ENCODE data around the gene CYB561D2.

GRCh38 chr3:50326182-50326541 lies 24.5 kb upstream of the CYB561D2 start:
- no peak for TF ChIP-seq HIC2 (CRISPR knock-in tag; IDR thresholded peaks at IDR 0.05; ENCODE audit: low read depth)
- TF ChIP-seq, protein P1, sequence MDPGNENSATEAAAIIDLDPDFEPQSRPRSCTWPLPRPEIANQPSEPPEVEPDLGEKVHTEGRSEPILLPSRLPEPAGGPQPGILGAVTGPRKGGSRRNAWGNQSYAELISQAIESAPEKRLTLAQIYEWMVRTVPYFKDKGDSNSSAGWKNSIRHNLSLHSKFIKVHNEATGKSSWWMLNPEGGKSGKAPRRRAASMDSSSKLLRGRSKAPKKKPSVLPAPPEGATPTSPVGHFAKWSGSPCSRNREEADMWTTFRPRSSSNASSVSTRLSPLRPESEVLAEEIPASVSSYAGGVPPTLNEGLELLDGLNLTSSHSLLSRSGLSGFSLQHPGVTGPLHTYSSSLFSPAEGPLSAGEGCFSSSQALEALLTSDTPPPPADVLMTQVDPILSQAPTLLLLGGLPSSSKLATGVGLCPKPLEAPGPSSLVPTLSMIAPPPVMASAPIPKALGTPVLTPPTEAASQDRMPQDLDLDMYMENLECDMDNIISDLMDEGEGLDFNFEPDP (CRISPR knock-in tag; conservative IDR thresholded peaks at IDR 0.05): no peak
- no peak for TF ChIP-seq RELA (CRISPR knock-in tag; IDR thresholded peaks at IDR 0.05)
- TF ChIP-seq HMGA1 (CRISPR knock-in tag; conservative IDR thresholded peaks at IDR 0.05): no peak
- no peak for TF ChIP-seq RBM22 (optimal IDR thresholded peaks at IDR 0.05; ENCODE audit: low read length)
- no peak for TF ChIP-seq NFYB (CRISPR knock-in tag; IDR thresholded peaks at IDR 0.05)
- no peak for TF ChIP-seq KAT7 (CRISPR knock-in tag; IDR thresholded peaks at IDR 0.05; ENCODE audit: borderline replicate concordance)
- no peak for TF ChIP-seq ZBTB39 (CRISPR knock-in tag; IDR thresholded peaks at IDR 0.05)
